Amniotic epithelial cell (primary cell): ENCODE measurements around the gene PARD6A.
A peak's percentile ranks its signal among the peaks of the same experiment; 100 is the strongest.

Source experiments
- DNase-seq: peaks from one replicate; pipeline ENCODE4 v3.0.0-alpha.2; 2010; ENCODE audit warnings: low read depth

Gene PARD6A

GRCh38 chr16:67666559-67667452 is 6.0 kb downstream of the PARD6A start, which contains the start of the genes C16orf86 and ENKD1:
Gene C16orf86, plus strand, starts transcription at chr16:67666814. Its CDS starts 157 bp downstream, at chr16:67666971.
Gene ENKD1, minus strand, starts transcription at chr16:67666750. Its CDS starts 308 bp downstream, at chr16:67666442.
- DNase-seq = peak; percentile 68

DNA sequence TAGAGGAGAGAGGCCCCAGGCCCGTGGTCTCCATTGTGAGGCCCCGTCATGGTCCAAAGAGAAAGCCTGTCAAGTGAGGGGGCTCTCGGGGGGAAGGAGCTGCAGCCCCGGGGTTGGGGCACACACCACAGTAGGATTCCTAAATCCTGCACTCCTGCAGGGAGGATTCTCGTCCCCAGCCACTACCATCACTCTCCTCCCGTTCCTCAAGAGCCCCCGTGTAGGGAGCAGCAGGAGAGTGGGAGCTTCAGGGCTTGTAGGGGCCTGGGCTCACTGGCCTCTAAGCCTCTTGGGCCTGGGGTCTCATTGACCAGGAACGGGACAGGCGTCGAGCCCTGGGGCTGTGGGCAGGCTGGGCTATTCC is 6.7 kb downstream of the PARD6A start:
- no peak for DNase-seq

DNA sequence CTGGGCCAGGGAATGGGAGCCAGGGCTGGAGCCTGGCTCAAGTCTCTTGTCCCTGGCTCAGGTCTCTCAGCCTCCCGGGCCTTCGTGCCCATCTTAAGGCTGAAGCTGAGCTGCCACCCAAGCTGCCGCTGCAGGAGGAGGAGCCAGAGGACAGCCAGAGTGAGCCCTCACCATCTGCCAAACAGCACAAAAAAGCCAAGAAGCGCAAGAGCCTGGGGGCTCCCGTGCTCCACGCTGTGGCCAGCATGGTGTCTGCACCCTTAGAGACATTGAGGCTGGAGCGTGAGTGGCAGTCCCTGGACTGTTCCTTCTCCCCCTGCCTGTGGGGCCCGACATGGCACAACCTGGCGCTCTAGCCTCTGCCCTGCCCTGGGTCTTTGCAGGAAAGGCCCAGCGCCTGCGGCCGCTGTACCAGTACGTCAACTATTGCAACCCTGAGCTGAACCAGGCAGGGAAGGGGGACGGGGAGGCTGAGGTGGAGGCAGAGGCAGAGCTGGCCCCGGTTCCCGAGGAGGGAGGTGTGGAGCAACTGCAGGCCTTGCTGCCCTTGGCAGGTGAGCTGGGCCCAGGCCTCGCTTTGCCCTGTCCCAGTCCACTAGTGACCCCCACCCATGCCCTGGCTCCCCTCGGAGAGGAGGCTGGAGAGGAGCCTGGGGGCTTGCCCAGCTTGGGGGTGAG is 7.2 kb downstream of the PARD6A start:
- peak; percentile 83 for DNase-seq

- no peak for DNase-seq
Measured at GRCh38 chr16:67668495-67669157, 7.9 kb downstream of the PARD6A start.

DNA sequence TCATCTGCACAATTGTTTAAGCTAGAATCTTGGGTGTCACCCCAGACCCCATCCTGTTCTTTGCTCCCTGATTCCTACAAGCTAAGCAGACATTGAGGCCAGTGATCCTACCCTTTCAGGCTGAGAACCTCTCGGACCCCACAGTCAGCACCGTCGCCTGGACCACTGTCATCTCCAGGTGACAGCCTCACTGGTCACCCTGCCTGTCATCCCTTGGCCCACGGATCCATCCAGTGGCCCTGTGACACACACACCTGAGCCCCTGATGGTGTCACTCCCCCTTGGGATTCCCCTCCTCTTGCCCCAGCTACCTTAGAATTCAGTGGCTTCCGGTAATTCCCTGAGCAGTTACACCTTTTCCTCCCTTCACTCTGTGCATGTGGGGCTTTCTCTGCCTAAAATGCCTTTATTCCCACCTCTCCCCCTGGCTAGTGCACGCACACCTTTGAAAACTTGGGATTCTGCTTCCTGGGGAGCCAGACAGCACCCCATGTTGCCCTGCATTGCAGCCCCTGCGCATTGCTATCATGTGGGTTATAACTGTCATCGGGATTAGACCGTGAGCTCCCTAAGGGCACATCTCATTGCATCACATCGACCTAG is 8.8 kb downstream of the PARD6A start:
- no peak for DNase-seq

- no peak for DNase-seq
Measured at GRCh38 chr16:67672306-67672705, 11.5 kb downstream of the PARD6A start.

DNA sequence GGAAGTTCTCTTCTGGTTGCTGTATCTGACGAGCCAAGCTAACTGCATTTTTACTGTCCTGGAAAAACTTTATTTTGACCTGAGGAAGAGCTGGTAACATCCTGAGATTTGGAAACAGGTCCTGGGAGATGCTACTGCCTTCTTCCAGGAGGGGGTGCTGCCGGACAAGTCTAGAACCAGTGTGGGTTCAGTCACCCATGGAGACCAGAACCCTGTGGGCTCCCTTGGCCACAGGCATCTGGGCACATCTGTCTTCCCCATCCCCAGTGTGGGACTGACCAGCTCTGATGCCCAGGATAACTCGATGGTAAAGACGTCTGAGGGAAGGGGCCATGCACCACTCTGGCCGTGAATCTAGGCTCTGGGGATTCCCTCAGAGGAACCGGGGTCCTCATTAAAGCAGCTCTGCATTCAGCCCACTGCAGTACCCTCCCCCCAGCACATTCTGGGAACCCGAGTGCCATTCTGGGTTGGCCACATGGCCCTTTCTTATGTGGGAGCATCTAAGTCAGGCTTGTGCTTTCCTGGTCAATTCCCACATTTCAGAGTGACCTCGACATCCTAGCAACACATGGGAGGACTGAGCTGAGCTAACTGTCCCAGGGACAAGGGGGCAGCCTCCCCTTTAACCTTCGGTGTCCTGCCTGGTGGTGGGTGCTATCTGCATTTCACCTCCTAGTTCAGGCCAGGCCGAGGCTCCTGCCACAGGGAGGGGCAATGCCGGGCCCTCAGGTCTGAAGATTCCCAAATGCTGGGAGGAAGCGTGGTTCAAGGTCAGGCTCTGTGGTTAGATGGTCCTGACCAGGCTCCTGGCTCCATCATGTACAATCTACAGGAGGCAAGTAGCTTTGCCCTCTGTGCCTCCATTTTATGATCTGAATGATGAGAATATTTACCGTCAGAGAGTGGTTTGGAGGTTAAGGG is 12.2 kb downstream of the PARD6A start:
- DNase-seq = peak; percentile 80

DNA sequence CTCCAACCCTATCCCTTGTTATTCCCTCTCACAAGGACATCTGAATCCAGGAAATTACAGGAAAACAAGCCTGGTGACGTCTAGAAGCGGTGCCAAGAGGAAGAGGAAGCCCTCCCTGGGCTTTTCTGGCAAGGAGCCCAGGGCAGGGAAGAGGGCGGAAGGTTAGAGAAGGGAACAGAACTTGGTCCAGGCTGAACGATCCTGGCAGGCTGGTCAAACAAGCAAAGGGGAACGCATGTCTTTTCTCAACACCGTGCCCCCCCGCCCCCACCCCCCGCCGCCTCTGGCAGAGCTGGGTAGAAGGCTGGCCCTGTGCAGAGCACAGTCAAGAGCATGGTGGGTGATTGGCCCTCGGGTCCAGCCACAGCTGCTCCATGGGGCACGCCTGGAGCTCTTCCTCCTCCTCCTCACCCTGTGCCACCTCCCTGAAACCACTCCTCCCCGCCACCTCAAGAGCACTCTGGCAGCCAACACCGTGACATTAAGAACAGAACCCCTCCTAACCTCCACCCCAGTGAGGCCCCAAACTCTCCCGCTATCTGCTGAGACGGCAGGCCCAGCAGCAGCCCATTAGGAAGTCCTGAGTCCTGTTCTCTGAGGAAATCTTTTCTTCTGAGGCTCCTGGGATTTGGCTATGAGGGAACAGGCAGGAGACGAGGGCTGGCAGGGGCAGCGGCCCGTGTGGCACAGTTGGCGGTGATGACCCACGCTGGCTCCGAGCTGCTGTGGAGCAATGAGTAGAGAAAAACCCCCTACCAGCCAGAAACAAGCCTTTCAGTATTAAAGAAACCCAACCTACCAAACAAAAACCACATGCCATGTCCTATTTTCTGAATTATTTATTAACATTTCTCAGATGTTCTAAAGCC is 13.2 kb downstream of the PARD6A start:
- no peak for DNase-seq

DNA sequence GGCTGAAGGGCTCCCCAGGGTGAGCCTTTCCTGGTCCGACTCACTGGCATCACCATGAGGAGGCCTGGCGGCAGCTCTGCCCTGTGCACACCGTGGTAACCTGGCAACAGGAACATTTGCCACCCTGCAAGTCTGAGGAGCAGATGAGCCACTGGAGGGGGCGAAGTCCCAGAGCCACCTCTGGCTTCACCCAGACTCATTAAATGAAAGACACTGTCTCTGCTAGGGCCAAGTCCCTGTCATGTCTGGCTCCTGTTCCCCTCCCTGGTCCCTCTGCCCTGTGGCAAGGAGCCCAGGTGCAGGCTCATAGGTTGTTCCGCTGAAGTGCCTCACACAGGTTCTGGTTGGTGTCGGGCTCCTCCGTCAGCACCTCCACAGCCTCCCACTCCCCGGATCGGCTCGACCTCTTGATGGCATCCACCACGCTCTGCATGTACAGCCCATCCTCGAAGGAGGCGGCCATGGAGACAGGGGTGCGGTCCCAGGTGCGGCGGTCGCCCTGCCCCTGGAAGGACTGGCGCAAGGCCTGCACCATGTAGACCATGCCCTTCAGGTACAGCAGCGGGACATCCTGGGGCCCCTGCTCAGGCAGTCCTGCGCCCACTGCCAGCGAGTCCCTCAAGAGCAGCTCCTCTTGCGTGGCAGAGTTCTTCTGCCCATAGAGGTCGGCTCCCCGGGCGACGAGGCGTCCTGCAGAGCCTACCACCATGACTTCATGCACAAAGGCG is 14.3 kb downstream of the PARD6A start:
- no peak for DNase-seq

DNA sequence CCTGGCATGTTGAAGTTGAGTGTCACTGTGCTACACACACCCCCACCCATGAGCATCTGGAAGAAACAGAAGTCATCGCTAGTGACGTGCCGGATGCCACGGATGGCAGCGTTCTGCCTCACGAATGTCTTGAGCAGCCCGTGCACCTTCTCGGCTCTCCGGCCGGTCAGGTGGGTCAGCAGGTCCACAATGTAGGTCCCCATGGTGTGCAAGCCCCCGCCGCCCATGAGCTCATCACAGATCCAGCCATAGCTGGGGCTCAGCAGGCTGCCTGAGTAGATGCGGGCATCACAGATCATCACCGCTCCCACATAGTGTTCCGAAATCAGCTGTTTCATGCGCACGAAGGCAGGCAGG is 14.8 kb downstream of the PARD6A start:
- no peak for DNase-seq

GRCh38 chr16:67675999-67676398 is 15.2 kb downstream of the PARD6A start:
- no peak for DNase-seq

DNA sequence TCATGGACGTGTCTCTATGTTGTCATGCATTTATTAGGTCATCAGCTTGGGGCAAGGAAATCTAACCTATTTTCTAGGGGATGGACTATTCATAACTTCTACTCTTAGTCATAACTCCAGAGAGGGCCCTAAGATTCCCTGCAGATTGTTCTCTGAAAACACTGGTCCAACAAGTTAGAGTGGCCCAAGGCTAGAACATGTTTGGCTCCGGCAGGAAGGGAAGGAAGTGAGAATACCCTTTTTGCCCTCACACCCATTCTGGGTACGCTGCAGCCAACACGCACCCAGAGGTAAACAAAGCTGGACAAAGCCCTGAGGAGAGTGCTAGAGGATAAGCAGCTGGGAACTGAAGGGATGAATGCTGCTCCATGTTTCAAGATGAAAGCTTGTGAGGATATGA is 15.8 kb downstream of the PARD6A start:
- DNase-seq = no peak

- no peak for DNase-seq
Measured at GRCh38 chr16:67676939-67677338, 16.2 kb downstream of the PARD6A start.

DNA sequence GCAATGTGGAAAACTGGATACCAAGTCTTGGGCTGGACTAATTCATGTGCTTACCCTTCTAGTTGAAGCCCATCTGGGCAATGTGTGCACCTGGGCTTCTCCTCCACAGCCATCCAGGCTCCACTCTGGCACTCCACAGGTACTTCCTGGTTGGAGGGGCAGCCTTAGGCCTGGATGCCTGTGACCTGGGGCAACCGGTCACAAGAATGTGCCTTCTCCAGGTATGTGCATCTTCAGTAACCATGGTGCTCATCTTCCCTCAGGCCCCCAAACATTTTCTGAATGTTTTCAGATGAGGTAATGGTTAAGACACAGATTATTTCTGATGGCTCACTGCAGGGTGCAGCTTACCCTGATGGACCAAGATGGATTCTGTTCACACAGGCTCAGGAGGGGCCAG is 17.0 kb downstream of the PARD6A start:
- no peak for DNase-seq

DNA sequence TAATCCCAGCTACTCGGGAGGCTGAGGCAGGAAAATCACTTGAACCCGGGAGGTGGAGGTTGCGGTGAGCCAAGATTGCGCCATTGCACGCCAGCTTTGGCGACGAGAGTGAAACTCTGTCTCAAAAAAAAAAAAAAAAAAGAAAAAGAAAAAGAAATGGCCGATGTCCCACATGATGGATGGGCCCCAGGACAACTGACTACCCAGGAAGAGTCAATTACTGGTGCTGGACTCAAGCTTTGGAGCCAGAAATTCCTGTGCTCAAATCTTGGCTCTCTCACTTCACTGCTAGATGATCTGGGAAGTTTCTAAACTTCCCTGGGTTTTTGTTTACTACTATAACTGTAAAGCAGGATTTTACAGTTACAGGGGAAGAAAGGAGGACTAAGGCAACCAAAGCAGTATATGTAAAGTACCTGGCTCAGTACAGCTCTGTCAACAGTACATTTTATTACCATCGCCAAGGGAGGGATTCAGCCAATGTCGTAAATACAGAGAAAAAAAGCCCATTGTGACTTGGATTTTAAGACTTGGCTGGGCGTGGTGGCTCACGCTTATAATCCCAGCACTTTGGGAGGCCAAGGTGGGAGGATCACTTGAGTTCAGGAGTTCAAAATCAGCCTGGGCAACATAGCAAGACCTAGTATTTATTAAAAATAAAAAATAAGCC is 17.7 kb downstream of the PARD6A start:
- DNase-seq = no peak

- no peak for DNase-seq
Measured at GRCh38 chr16:67679935-67680897, 19.5 kb downstream of the PARD6A start.

- DNase-seq = no peak
Measured at GRCh38 chr16:67683767-67684166, 23.0 kb downstream of the PARD6A start.
